Breast epithelium (tissue), 3 donors: Measurements from ENCODE around the gene PRPH2.

Source experiments
- CTCF ChIP-seq, 3 donors: fragments of 450-650 bp; IDR thresholded peaks; one replicate each; pipeline ENCODE4 v1.5.1; 2016 to 2017; ENCODE audit warnings: antibody characterized with exemption in 3 of 3, mild to moderate bottlenecking in 3 of 3, moderate library complexity in 3 of 3
- POLR2A ChIP-seq: fragments of 450-650 bp; IDR thresholded peaks from one replicate; pipeline ENCODE4 v1.6.1; 2016; ENCODE audit warnings: antibody characterized with exemption, mild to moderate bottlenecking, moderate library complexity

GRCh38 chr6:42659806-42660205 lies 62.6 kb downstream of the PRPH2 start:
- TF ChIP-seq POLR2A (no peak), CTCF (IDR thresholded peaks at IDR 0.05) (no peak)
